CD14-positive monocyte (primary cell): ENCODE measurements around the gene WDR45. TPM values are rescaled to one million over a fixed set of nuclear protein-coding genes. Genes with fewer than 3 reads are reported as not detected.

Experiments used
- DNase-seq, 3 donors: peaks; one replicate each; pipeline ENCODE4 v3.0.0-alpha.2; 2011 to 2022
- H2AFZ ChIP-seq: 2 replicates; pipeline ENCODE4 v1.6.0; 2012; ENCODE audit warnings: mild to moderate bottlenecking, low read depth, low read length, inconsistent platforms; ENCODE audit not compliant: insufficient read depth, poor library complexity, severe bottlenecking
- H3K27ac ChIP-seq, 2 donors: 1 replicate in 1 of 2; 2 replicates in 1 of 2; pipeline ENCODE4 v1.5.1; 2012 to 2013; ENCODE audit warnings: low read length in 2 of 2, control low read depth in 1 of 2, inconsistent platforms in 1 of 2, low read depth in 1 of 2, mild to moderate bottlenecking in 1 of 2
- H3K27me3 ChIP-seq, 2 donors: one replicate each; pipeline versions ENCODE4 v1.6.0 to v1.6.1; 2011 to 2013; ENCODE audit warnings: low read length in 2 of 2; ENCODE audit not compliant: control insufficient read depth in 2 of 2, insufficient read depth in 2 of 2
- H3K36me3 ChIP-seq, 2 donors: replicated peaks in 1 of 2; 1 replicate in 1 of 2; 2 replicates in 1 of 2; pipeline versions ENCODE4 v1.5.1 to v1.6.1; 2012 to 2013; ENCODE audit warnings: low read length in 2 of 2, control low read depth in 1 of 2, inconsistent platforms in 1 of 2, mild to moderate bottlenecking in 1 of 2; ENCODE audit not compliant: insufficient read depth in 2 of 2, control insufficient read depth in 1 of 2
- H3K4me1 ChIP-seq, 2 donors: 1 replicate in 1 of 2; 2 replicates in 1 of 2; pipeline versions ENCODE4 v1.5.1 to v1.6.1; 2012 to 2013; ENCODE audit warnings: low read length in 2 of 2, control low read depth in 1 of 2, inconsistent platforms in 1 of 2, mild to moderate bottlenecking in 1 of 2, moderate library complexity in 1 of 2; ENCODE audit not compliant: insufficient read depth in 2 of 2, control insufficient read depth in 1 of 2
- H3K4me2 ChIP-seq: replicated peaks from 2 replicates; pipeline ENCODE3; 2012; ENCODE audit warnings: low read length, moderate library complexity, mild to moderate bottlenecking; ENCODE audit not compliant: poor library complexity, severe bottlenecking; ENCODE audit errors: extremely low read depth
- H3K4me3 ChIP-seq, 3 experiments: fragments of 200-600 bp in 1 of 3; sonication (generic) in 1 of 3; replicated peaks in 1 of 3; 1 replicate in 2 of 3; 2 replicates in 1 of 3; pipeline ENCODE4 v1.5.1; 2011 to 2013; ENCODE audit warnings: low read length in 3 of 3, mild to moderate bottlenecking in 3 of 3, control low read depth in 2 of 3, low read depth in 2 of 3, inconsistent platforms in 1 of 3, moderate library complexity in 1 of 3
- H3K79me2 ChIP-seq: 2 replicates; pipeline ENCODE4 v1.6.0; 2012; ENCODE audit warnings: mild to moderate bottlenecking, control low read depth, inconsistent platforms, low read length, moderate library complexity; ENCODE audit not compliant: insufficient read depth
- H3K9ac ChIP-seq: 2 replicates; pipeline ENCODE4 v1.6.0; 2017; ENCODE audit warnings: low read length, mild to moderate bottlenecking; ENCODE audit not compliant: insufficient read depth, poor library complexity, severe bottlenecking
- H3K9me3 ChIP-seq, 2 donors: replicated peaks in 1 of 2; 1 replicate in 1 of 2; 2 replicates in 1 of 2; pipeline versions ENCODE4 v1.5.1 to v1.6.1; 2012 to 2013; ENCODE audit warnings: low read length in 2 of 2, control low read depth in 1 of 2; ENCODE audit not compliant: control insufficient read depth in 1 of 2, insufficient read depth in 1 of 2
- H4K20me1 ChIP-seq: 2 replicates; pipeline ENCODE4 v1.6.0; 2012; ENCODE audit warnings: mild to moderate bottlenecking, low read length, control low read depth, moderate library complexity; ENCODE audit not compliant: insufficient read depth
- H3K27ac Mint-ChIP-seq, 7 donors: one replicate each; pipeline ENCODE4 v1.8.0; 2020; ENCODE audit warnings: mild to moderate bottlenecking in 7 of 7, mixed read lengths in 7 of 7, moderate library complexity in 6 of 7, inconsistent platforms in 2 of 7
- H3K27me3 Mint-ChIP-seq, 3 donors: one replicate each; pipeline ENCODE4 v1.8.0; 2021 to 2022; ENCODE audit warnings: low read depth in 3 of 3, mild to moderate bottlenecking in 3 of 3, mixed read lengths in 3 of 3, moderate library complexity in 3 of 3, inconsistent platforms in 1 of 3
- H3K36me3 Mint-ChIP-seq, 2 donors: one replicate each; pipeline ENCODE4 v1.8.0; 2020; ENCODE audit warnings: mixed read lengths in 2 of 2, inconsistent platforms in 1 of 2, mild to moderate bottlenecking in 1 of 2
- H3K4me1 Mint-ChIP-seq: one replicate; pipeline ENCODE4 v1.8.0; 2020; ENCODE audit warnings: mild to moderate bottlenecking, mixed read lengths
- H3K4me3 Mint-ChIP-seq, 2 donors: one replicate each; pipeline ENCODE4 v1.8.0; 2020; ENCODE audit warnings: mild to moderate bottlenecking in 2 of 2, mixed read lengths in 2 of 2, moderate library complexity in 1 of 2
- H3K9me3 Mint-ChIP-seq, 7 donors: one replicate each; pipeline ENCODE4 v1.8.0; 2020 to 2022; ENCODE audit warnings: mixed read lengths in 7 of 7, mild to moderate bottlenecking in 6 of 7, moderate library complexity in 6 of 7, inconsistent platforms in 2 of 7
- CTCF ChIP-seq: fragments of 200-600 bp; IDR thresholded peaks from one replicate; pipeline ENCODE4 v1.8.0; 2022; ENCODE audit warnings: antibody characterized with exemption, mild to moderate bottlenecking
- WGBS: methylation state at CpG from one replicate; pipeline ENCODE4 v1.1.5; 2013; ENCODE audit warnings: missing lambda C conversion rate; ENCODE audit not compliant: insufficient coverage; 5-methylcytosine and 5-hydroxymethylcytosine counted together
- intact Hi-C, 2 donors: fragments of 100-400 bp; cut with micrococcal nuclease; formaldehyde crosslinking; loops; one replicate each; pipeline versions ENCODE4 v1.15.0 to v1.15.1; 2023
- polyA plus RNA-seq, 3 donors: library from polyadenylated mRNA; depleted of rRNA in 1 of 3; unstranded in 2 of 3; stranded (reverse) in 1 of 3; fragments of 300-500 nt in 2 of 3; fragments of >200 nt in 1 of 3; fragmentation: Illumina TruSeq in 2 of 3; gene quantifications; 1 replicate in 2 of 3; 2 replicates in 1 of 3; pipeline ENCODE4 v1.2.3, GENCODE V29; 2012 to 2021

Gene WDR45
- polyA plus RNA-seq, 3 donors, result 83.1 to 207 (median 83.8) TPM

GRCh38 chrX:49039598-49040375, 39.9 kb downstream of the WDR45 start:
- H3K4me2 ChIP-seq, result peak overlapping the region; percentile 80
- Mint-ChIP-seq H3K4me3 (peak overlapping the region; percentile 61 to 73), H3K36me3 (peaks cover 27 to 44% of the 10 kb centered on the region in 2 donors), H3K27me3 (peaks cover 0 to 6% (median 0%) of the 10 kb centered on the region in 3 donors), H3K9me3 (peaks cover 0 to 16% (median 3%) of the 10 kb centered on the region in 7 donors), H3K27ac (peak overlapping the region; percentile 88 to 96 (median 91)), H3K4me1 (peaks cover 45% of the 10 kb centered on the region)
- no peaks in the 10 kb centered on the region for H3K27me3 ChIP-seq
- no peaks in the 10 kb centered on the region for H3K9me3 ChIP-seq
- H3K4me1 ChIP-seq, result peaks cover 32 to 34% of the 10 kb centered on the region in 2 donors
- peaks cover 59% of the 10 kb centered on the region for H3K79me2 ChIP-seq
- peak overlapping the region; percentile 51 to 88 for H3K27ac ChIP-seq
- H2AFZ ChIP-seq, result no peak overlapping the region
- TF ChIP-seq CTCF, result no peak
- peak; percentile 83 to 92 (median 88) for DNase-seq
- WGBS, result no CpG with 5 or more reads among the region's 9 CpGs
- H3K4me3 ChIP-seq, result peak overlapping the region in 1 of 3 experiments; percentile 91
- intact Hi-C loops, result loop anchor here (5.0 to 10.0 kb wide), 5 partner anchors 37 to 145 kb away; partner anchors contain the start of genes GRIPAP1 (in 2 of the 2), OTUD5 (in 1 of the 2), PIM2 (in 1 of the 2) and PQBP1 (in 1 of the 2)
- H3K9ac ChIP-seq, result peak overlapping the region; percentile 11
- H3K36me3 ChIP-seq, result peaks cover 28 to 36% of the 10 kb centered on the region in 2 donors
- peaks cover 19% of the 10 kb centered on the region for H4K20me1 ChIP-seq

- Histone ChIP-seq H3K36me3 (peaks cover 43 to 47% of the 10 kb centered on the region in 2 donors), H4K20me1 (peaks cover 19% of the 10 kb centered on the region), H3K4me2 (no peak overlapping the region), H3K9ac (no peak overlapping the region), H3K27me3 (no peaks in the 10 kb centered on the region), H3K27ac (peak overlapping the region in 1 of 2 donors; percentile 88), H3K4me1 (peaks cover 43 to 50% of the 10 kb centered on the region in 2 donors), H3K4me3 (no peak overlapping the region), H3K9me3 (no peaks in the 10 kb centered on the region), H2AFZ (no peak overlapping the region), H3K79me2 (peaks cover 57% of the 10 kb centered on the region)
- Mint-ChIP-seq H3K27me3 (peaks cover 0 to 7% (median 0%) of the 10 kb centered on the region in 3 donors), H3K9me3 (peaks cover 0 to 7% (median 2%) of the 10 kb centered on the region in 7 donors), H3K36me3 (peaks cover 43 to 60% of the 10 kb centered on the region in 2 donors), H3K4me3 (no peak overlapping the region), H3K27ac (peak overlapping the region in 5 of 7 donors; percentile 3 to 88 (median 32)), H3K4me1 (peaks cover 56% of the 10 kb centered on the region)
- WGBS, result no CpG with 5 or more reads among the region's 15 CpGs
- intact Hi-C loops, result loop anchor here in 1 of 2 donors (10.0 kb wide), 1 partner anchor 73 kb away; no protein-coding TSS in a partner anchor
- peak in 1 of 3 donors; percentile 18 for DNase-seq
- TF ChIP-seq CTCF, result no peak
Observed at GRCh38 chrX:49037883-49038475, 41.7 kb downstream of the WDR45 start.
